GM18520 (cell line): ENCODE measurements around the gene PRUNE2.
A peak's percentile ranks its signal among the peaks of the same experiment; 100 is the strongest.

Experiments used
- ATAC-seq: cut with Tn5 transposase; IDR thresholded peaks from one replicate; pipeline ENCODE4 v1.9.1; 2021; ENCODE audit not compliant: unreplicated experiment

PRUNE2 gene

DNA sequence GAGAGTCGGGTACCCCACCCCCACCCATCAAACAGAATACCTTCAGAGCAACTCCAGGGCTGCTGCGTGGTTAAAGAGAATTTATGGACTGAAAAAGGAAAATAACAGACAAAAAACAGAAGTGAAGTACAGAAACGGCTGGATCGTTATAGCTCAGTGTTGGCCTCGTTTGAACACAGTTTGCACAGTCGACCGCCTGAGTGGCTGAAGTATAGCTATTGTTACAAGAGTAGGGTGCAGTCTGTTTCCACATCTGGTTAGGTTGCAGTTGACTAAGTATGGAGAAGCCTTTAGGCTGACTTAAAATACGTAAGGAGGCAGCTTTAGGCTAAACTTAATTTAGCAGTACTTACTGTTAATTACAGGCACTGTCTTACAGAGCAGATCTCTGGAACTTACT, 325.7 kb downstream of the PRUNE2 start:
- ATAC-seq = no peak

GRCh38 chr9:76576344-76576743, 329.6 kb downstream of the PRUNE2 start:
- peak; percentile 65 for ATAC-seq

- no peak for ATAC-seq
Observed at GRCh38 chr9:76575761-76576160, 330.2 kb downstream of the PRUNE2 start.

DNA sequence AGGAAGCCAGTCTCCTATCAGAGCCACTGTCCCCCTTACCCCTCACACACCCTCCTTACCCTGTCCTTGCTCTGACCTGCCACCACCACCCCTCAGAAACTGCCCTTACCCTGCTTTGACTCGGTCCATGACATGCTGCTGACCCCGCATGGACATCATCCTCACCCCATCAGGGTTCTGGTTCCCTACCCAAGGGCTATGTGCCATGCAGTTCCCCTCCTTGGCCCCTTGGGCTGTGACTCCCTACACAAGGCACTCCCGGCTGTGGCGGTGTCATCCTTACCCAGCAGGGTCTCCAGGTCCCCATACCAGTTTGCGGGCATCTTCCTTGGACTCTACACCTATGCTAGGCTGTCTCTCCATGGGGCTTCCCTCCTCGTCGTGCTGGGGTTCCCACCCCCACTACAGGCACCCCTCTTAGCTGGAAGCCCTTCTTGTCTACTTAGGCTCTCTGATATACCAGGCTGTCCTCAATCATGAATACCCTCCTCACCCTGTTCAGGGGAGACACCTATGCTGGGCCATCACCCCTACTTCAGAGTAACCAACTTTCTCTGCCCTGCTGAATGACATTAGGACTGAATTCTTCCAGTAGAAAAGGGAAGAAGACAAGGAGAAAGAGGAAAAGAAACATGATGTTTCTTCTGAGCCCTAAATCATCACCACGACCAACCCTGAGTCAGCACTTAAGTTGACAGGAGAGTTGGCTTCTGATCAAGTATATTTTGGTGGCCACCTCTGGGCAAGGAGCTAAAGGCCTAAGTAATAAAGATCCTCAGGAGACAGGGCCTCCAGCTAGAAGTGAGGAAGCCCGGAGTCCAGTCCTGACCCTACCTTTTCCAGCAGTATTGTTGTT, 331.8 kb downstream of the PRUNE2 start:
- ATAC-seq = no peak

DNA sequence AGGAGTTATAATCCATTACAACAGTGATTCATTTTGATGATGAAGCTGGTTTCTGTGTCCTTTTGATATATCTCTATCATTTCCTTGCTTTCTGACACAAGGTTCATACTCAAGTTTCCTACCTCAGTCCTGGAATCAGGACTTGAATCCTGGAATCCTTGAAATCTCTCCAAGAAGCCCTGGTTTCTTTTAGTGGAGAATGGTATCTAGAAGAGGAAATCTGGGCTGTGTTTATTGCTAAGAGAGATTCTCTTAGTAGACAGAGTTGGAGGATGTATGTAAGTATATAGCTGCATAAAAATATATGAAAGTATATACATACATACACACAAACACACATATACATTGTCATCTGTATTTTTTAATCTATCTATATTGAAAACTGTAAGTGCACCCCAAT, 332.5 kb downstream of the PRUNE2 start:
- no peak for ATAC-seq

DNA sequence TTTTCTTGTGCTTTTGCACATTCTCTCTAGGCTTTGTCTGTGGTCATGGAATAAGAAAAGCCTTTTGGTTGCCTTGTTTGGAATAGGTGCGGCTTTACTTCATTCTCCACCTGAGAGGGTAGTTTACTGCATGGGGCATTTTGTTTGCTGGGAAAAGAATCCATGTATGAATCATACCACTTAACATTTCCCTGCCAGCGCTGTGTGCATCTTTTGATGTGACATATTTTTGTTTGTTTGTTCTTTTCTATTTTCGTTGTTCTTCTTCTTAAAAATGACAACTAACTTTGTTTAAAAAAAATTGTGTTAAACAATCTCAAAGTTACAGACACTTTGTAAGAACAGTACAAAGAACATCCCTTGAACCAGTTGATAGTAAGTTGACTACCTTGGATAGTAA, 333.8 kb downstream of the PRUNE2 start:
- no peak for ATAC-seq

GRCh38 chr9:76571743-76572146, 334.2 kb downstream of the PRUNE2 start:
- no peak for ATAC-seq

GRCh38 chr9:76571288-76571687, 334.6 kb downstream of the PRUNE2 start:
- peak; percentile 92 for ATAC-seq

- ATAC-seq = no peak
Observed at GRCh38 chr9:76570826-76571225, 335.1 kb downstream of the PRUNE2 start.

GRCh38 chr9:76567086-76567485, 338.8 kb downstream of the PRUNE2 start:
- ATAC-seq = no peak

DNA sequence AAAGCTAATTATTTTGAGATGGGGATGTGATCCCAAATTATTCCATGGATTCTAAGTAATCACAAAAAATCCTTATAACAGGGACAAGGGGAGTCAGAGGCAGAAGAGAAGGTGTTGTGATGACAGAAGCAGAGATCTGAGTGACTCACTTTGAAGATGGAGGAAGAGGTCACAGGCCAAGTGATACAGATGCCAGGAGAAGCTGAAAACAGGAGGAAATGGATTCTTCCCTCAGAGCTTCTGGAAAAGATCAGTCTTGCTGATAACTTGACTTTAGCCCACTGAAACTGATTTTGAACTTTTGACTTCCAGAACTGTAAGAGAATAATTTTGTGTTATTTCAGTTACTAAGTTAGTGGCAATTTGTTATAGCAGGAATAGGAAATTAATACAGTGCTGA, 341.6 kb downstream of the PRUNE2 start:
- ATAC-seq = no peak

DNA sequence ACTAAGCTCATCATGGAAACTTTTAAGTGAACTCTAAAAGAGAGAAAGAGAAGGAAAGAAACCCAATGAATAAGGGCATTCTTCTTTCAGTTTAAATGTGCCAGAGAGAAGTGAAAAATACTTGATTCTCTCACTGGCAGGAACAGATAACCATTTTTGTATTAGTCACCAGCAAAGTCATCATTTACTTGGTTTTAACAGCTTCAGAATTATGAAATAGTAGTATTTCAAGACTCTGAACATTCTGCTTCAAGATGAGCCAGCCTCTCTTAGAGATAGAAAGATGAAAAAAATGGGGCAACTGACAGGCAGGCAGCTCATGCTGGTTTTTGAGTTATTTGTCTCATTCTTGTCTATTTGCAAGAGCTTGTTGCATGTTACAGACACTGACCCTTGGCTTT, 343.4 kb downstream of the PRUNE2 start:
- ATAC-seq = peak; percentile 76

DNA sequence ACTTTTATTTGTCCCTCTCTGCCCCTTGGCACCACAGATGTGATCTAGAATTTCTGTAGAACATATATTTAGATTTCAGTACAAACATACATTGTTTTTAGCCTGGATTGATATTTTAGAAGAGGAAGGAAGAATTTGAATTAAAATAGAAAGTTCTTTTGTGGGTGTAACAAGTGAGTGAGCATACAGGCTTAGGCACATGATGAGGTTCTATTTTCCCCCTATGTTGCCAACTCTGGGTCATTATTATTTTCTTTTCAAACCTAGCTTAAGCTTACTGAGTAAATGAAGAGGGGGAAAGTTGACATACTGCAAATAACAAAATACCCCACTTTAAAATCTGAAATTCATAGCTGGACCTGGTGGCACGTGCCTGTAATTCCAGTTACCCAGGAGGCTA, 344.0 kb downstream of the PRUNE2 start:
- no peak for ATAC-seq
